ENCODE data around the gene CCDC186.

CCDC186 gene

DNA sequence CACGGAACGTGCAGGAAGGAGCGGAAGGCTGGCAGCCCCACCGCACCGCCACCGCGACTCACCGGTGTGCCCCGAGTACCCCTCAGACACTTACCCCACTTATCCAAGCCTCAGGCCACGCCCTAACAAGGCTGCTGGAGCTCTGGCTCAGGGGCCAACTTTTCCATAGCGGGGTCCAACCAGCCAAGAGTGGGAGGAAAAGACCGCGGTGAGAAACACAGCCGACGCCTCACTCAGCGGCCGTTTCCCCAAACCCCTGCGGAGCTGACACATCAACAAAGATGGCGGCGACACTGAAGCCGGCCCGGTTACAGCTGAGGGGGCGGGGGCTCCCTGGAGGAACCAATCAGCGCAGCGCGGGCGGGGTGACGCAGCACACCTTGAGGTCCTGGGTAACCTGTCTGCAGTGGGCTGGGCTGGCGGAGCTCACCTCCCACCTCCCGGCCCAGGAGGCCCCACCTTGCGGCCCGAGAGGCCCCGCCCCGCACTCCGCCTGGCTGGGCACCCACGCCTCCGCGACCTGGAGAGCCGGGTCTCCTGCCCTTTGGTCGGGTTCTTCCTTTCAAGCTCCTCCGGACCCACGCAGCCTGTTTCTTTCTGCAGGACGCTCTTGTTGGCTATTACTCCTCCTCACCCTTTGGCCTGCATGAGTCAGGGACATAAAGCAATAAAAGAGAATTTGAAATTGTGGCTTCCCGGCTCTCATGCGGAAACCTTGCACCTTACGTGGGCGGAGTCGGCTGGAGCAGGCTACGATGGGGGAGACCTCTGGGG lies at the start of gene CCDC186:
Gene CCDC186, minus strand, starts transcription at position 283 of the 774 bp plus-strand sequence. CDS start 10,935 bp downstream, outside the sequence.
- DNase-seq (ENCODE audit: low spot score), result peak; percentile 86

DNA sequence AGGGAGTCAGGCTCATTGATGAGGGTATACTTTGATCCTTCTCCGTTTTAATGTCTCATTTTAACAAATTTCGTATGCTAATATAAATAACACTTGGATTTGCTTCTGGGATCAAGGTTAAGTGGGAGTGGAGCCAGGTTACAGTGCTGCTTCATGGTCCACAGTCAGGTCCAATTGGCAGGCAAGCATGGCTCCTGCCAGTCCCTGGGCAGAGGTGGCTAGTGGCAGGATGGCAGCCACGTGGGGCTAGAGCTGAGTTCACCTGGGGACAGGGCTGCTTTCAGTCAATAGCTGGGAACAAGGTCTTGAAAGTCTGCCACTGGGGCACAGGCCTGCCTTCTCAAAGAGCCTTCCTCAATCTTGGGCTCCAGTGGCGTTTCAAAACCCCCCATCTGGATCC lies 49.1 kb upstream of the CCDC186 start:
- DNase-seq (ENCODE audit: low spot score), result no peak

DNA sequence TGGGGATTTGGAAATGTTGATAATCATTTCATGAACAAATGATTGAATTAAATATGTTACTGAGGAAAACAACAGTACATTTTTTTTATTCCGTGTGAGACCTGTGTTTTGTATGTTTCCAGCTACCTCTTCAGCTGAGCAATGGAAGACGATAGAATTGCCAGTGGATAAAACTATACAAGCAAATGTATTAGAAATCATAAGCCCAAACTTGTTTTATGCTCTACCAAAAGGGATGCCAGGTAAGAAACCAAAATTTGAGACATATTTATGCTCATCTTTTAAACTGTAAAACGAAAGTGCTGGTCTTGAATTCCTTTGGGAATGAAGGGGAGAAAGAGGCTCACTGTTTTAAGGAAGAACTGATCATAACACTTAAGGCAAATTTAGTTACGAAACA lies 47.2 kb upstream of the CCDC186 start:
- DNase-seq (ENCODE audit: low spot score), result no peak

DNA sequence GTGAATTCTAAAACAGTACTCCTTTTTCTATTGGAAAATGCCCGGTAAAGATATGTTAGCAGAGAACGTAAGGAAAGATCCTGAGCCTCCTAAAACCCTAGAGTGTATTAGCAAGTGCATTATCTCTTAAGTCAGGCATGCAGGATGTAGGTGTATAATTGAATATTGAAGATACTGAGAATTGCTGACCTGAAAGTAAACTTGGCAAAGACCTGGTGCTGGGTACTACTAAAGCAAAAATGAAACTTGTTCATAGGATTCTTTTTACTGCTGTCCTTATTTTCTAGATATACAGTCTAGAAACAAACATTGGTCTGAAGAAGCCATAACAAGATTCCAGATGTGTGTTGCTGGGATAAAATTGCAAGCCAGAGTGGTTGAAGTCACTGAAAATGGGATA lies 46.3 kb upstream of the CCDC186 start:
- DNase-seq (ENCODE audit: low spot score), result no peak

DNA sequence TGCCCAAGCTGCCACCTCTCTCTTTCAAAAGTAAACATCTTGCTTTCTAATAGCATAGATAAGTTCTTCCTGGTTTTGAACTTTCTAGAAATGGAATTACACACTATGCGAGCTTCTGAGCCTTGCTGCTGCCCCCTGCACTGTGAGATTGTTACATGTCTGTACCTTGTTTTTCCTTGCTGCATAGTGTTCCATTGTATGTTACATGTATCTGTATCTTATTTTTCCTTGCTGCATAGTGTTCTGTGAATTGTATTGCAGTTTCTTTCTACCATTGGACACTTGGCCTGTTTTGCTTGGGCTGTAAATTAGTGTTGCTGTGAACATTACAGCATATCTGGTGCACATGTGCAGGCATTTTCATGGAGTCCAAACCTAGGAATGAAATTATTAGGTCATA lies 41.0 kb upstream of the CCDC186 start:
- DNase-seq (ENCODE audit: low spot score), result no peak

DNA sequence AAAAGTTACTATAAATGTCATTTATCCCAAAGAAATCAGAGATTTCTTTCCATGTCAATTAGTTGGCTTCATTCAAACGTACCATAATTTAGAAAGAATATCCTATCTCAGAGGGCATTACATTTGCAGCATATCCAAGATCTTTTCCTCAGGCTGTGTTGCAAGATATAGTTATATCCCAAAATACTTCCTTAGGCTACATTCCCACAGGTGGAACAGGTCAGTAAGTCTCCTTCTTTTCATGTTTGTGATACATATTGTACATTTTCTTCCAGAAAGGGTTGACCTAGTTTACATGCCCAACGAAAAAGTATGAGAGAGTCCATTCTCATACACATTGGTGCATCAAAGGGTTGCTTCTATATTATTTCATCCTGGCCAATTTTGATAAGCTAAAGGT lies 38.1 kb upstream of the CCDC186 start:
- DNase-seq (ENCODE audit: low spot score), result no peak

DNA sequence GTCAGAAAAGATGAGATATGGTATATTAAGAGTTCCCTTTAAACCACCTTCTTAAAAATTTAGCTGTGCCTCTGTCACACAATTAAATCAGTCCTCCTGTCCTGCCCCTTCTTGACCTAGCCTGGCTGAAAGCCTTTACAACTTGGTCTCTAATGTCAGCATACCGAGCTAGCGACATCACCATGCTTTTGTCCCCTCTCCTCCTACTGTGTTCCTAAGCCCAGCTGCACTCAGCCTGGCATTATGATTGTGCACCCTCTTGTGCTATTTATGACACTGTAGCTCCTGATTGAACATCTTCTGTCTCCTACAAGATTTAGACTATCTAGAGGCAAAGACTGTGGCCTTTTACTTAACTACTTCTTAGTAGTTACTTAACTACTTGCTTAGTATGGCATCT lies 34.3 kb upstream of the CCDC186 start:
- DNase-seq (ENCODE audit: low spot score), result no peak

DNA sequence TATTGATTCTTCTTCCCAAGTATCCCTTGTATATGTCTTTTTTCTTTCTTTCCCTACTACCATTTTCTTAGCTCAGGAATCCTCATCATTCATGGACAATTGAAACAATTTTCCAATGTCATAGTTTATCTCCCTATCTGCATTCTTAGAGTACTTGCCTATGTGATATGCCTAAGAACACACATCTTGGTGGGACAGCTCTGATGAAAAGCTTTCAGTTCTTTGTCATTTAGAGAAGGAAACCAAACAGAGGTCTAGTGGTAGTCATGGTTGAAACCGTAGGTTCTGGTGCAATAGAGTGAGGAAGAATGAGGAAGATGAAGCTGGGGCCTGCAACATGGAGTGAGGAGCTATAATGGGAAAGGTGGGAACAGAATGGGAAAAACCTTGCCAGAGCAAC lies 33.3 kb upstream of the CCDC186 start:
- no peak for DNase-seq (ENCODE audit: low spot score)

DNA sequence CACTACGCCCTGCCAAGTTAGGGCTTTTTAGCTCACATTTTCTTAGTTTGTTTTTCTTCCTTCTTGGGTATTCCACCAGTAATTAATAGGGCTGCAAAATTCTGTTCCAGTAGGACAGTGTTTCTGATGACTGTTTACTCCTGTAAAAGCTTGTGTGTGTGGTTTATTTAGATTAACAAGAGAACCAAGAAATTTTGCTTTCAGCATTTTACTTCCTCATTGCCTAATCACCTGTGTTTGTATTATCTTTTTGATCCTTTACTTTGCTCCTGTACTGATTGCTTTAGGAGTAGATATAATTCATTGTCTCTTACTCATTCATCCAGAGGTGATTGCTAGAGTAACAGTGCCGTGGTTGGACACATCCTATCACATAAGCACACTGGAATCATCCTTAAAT lies 32.9 kb upstream of the CCDC186 start:
- no peak for DNase-seq (ENCODE audit: low spot score)

DNA sequence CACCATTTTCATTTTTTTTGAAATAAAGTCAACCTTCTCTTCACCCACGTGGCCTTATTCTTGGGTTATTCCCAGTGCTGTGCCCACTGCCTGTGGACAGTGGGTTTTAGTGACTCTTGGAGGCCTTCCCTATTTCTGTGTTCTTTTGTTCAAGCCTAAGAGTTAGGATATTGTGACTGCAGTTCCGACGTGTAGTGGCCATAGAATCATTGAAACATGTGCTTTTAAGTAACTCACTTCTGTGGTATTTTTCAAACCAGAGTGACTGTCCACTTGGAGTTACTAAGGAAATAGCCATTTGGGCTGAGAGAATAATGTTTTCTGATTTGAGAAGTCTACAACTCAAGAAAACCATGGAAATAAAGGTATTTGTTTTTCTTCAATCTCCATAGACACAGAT lies 28.8 kb upstream of the CCDC186 start:
- no peak for DNase-seq (ENCODE audit: low spot score)

DNA sequence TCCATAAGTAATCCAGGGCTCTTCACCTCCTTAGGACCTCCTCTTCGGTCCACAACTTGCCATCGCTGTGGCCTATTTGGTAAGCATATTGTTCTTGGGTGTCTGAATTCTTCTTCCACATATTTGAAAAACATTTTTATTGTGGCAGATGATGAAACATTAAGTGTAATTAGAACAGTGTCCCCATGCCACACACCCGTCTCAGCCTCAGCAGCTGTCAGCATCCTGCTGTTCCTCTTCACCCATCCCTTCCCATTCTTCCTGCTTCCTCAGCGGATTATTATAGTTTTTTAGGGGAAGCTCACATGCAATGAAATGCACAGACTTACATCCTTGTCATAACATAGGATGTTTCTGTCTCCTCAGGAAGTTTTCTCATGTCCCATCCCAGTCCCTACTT lies 25.2 kb upstream of the CCDC186 start:
- no peak for DNase-seq (ENCODE audit: low spot score)

DNA sequence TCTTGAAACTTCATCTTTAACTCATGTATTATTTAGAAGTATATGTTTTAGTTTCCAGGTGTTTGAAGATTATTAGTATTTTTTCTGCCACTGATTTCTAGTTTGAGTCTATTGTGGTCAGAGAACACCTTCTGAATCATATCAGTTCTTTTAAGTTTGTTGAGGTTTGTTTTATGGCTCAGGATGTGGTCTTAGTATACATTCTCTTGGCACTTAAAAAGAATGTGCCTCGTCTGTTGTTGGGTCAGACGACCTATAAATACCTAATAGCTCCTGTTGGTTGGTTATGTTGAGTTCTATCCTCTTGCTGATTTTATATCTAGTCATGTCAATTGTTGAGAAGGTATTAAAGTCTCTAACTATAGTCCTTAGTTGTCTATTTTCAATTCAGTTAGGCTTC lies 21.1 kb upstream of the CCDC186 start:
- DNase-seq (ENCODE audit: low spot score), result no peak

DNA sequence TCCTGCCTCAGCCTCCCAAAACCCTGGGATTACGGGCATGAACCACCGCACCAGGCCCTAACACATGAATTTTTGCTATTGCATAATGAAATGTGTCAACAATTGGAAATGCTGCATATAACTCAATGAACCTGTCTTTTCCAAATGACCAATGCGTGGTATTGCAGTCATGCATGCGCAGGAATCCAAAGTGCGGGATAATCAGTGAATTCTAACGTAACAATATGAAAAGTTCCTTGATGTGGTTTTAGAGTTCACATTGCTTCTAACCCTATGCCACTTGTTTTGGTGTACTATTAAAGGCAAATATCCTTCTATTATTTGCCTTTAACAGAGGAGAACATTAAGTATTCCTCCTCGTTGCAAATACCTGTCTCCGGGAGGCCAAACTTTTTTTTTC lies 15.7 kb upstream of the CCDC186 start:
- DNase-seq (ENCODE audit: low spot score), result no peak

DNA sequence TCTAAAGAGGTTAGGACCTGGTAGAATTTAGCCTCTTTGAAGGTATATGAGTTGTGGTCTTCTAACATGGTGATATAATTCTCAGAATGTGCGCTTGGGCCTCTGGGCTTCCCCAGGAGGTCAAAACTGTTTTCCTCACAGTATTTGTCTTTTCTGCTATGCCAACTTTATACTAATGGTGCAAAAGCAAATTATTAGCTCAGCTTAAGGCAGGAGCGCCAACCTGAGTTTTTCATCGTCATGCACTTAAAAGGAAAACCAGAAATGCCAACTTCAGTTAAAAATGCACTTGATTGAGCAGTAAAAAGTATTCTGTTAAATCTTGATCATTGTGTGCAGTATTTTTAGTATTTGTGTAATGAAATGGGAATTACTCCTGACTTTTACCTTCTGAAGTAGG lies 14.9 kb upstream of the CCDC186 start:
- no peak for DNase-seq (ENCODE audit: low spot score)

DNA sequence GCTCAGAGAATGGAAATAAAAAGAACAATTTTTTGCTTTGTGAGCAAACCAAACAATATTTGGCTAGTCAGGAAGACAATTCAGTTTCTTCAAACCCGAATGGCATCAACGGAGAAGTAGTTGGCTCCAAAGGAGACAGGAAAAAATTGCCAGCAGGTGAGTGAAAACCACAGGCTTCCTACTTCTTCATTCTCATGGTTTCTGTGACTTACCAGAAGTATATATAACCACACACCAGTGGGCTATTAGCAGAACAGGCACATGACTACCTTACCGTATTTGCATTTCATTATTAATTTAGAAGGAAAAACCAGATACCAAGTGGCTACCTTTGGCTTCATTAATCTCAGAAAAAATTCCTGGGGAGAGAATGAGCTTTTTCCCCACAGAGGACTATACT lies 14.0 kb upstream of the CCDC186 start:
- no peak for DNase-seq (ENCODE audit: low spot score)

DNA sequence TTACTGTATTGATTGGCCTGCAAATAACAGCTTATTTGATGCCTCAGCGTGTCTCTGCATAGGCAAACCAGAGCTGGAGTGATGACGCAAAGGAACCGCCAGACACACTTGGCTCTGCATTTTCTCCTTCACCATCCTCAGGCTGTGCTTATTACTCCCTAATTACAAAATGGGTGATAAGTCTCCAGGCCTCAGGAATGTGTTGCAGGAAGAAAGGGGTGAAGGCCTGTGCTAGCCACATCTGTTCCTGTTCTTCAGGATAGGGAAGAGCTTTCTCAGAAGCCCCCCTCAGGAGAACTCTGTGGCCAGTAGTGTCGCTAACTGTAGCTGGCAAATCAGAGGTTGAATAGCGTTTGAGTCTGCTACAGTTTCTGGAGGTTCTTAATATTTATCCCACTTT lies 10.3 kb upstream of the CCDC186 start:
- DNase-seq (ENCODE audit: low spot score), result no peak

DNA sequence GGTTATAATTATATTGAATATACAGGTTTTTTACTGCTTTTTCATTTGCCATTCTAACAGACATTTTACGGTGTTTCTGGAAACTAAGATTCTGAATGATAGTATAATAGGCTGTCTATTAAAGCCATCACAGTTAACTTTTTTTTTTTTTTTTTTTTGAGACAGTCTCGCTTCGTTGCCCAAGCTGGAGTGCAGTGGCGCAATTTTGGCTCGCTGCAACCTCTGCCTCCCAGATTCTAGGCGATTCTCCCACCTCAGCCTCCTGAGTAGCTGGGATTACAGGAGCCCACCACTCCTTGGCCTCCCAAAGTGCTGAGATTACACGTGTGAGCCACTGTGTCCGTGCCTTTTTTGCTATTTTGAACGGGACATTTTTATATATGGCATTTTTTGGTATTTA lies 9.6 kb upstream of the CCDC186 start:
- DNase-seq (ENCODE audit: low spot score), result no peak

DNA sequence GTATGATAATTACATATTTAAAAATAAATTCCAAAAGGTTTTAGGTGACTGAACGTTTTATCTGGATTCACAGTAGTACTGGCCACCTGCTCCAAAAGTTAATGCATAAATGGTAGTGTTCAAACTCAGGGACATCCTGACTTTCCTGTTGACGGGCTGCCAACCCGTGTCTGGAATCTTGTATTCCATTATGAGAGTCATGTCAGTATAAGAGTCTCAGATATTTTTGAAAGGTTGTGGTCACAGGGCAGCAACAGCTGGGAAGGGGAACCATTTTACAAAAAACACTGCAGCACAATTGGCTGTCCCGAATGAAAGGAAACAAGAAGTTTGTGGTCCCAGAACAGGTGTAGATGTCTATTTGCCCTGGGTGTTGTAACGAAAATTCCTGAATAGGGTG lies 8.0 kb upstream of the CCDC186 start:
- DNase-seq (ENCODE audit: low spot score), result no peak

DNA sequence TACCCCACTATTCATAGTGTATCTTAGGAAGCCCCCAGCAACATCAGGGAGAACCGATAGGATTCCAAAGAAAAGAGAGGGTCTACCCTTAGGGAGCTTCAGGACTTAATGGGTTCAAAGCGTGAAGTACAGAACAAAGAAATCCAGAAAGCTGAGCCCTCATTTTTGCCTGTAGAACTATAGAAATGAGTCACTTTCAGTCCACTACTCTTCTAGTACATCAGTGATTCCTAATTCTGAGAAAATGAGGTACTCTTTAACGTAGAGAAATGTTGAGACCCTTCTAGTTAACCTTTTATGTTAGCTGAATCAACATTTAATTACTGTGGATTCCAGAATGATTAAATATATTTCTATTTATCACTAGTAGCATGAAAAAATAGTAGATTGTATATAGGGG lies 6.9 kb upstream of the CCDC186 start:
- no peak for DNase-seq (ENCODE audit: low spot score)

DNA sequence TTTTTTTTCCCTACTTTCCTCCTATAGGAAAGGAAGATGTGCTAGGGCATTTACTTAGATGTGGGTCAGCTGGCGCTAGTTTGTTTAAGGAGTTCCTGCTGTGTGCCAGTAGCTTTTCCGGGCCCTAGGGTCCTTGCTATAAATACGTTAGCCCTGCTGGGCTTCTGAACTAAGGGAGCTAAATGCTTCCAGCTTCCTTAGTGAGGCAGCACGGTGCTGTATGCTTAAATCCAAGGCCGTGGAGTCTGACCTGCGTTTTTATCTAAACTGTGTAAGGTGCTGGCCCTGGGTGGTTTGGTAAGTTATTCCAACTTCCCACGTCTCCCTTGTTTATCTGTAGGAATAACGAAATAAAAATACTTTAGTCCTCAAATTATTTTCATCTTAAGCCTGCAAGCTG lies 5.7 kb upstream of the CCDC186 start:
- no peak for DNase-seq (ENCODE audit: low spot score)

DNA sequence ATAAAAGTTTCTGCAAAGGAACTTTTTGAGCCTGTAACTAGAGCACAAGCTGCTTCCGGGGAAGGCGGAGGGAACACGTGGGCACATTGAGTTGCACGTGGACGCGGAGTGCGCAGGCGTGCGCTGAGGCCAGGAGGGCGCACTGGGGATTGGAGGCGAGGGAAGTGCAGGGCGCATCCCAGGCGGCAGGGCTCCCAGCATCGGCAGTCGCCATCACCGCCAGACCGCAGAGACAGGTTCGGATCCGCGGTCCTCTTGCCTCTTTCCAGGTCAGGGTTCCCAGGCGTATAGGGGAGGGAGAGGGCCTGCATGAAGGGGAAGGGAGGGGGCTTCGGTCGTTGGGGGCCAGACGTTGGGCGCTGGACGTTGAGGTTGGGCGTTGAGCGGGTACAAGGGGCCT lies 5.1 kb upstream of the CCDC186 start, which contains the start of gene TDRD1:
Gene TDRD1, plus strand, starts transcription at position 206 of the 400 bp plus-strand sequence. CDS start 8,479 bp downstream, outside the sequence.
- no peak for DNase-seq (ENCODE audit: low spot score)

DNA sequence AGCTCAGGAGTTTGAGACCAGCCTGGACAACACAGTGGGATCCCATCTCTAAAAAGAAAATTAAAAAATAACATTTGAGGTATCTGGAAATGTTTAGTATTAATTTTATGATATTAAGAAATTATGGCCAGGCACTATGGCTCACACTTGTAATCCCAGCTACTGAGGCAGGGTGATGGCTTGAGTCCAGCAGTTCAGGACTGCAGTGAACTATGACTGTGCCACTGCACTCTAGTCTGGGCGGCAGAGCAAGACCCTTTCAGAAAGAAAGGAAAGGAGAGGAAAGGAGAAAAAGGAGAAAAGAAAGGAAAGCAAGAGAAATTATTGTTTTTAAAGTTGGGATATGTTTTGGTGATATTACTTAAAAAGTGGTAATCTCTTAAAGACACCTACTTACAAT lies 2.5 kb upstream of the CCDC186 start:
- DNase-seq (ENCODE audit: low spot score), result no peak

DNA sequence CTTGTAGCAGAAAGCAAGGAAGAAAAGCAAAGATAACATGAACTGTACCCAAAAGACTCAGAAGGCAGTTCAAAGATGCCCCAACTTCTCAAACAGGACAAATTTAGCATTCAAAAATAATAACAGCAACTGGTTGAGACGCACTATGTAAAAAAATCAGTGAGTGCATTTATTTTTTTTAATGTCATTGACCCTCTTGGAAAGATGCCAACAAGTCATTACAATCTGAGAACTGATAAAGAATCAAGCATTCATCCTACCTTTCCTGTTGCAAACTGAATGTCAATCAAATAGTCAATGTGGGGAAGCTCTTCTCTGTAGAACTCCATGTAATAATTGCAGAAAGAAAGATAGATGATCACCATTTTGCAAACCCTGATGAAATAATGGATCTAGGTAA lies 1.7 kb upstream of the CCDC186 start:
- DNase-seq (ENCODE audit: low spot score), result no peak

DNA sequence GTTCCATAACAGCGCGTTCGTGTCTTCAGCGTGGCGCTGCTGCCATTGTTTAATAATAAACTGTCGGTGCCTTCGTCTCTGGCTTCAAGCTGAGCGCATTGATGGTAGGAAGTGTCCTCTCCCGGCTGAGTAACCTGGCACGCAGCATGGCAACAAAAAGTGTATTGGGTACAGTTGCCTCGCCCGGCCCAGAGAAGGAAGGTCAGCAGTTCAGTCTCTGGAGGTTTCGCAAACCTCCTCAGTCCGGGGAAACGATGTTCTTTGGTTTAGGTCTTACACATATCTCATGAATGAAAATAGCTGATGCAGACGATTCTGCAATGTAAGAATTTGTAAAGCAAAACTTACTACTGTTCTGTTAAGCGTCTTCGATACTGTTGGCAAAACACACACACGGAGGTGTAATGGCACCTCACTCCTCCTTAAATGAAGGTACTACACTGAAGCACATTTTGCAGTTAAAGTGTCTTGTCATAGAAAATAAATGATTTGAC lies 739 bp upstream of the CCDC186 start:
- DNase-seq (ENCODE audit: low spot score), result peak; percentile 21
